ENCODE results near the gene CASP10. TPM values are rescaled to one million over a fixed set of nuclear protein-coding genes. Genes with fewer than 3 reads are reported as not detected.

Gene CASP10
- total and polyA plus RNA-seq, 9 of the 15 experiments (the other 6 are each of a cell fraction or from before 2014, with no cell fraction given) = 7.1 to 20.4 (median 10.8) TPM

- no peak for ATAC-seq
- TF ChIP-seq MTA2 (IDR thresholded peaks at IDR 0.05; ENCODE audit: low read depth) = no peak
- no peak for TF ChIP-seq ZNF592 (IDR thresholded peaks at IDR 0.05)
- TF ChIP-seq E2F4 (CRISPR knock-in tag; IDR thresholded peaks at IDR 0.05; ENCODE audit: low read depth) = no peak
- no peak for TF ChIP-seq STAT5A (IDR thresholded peaks at IDR 0.05; ENCODE audit: borderline replicate concordance, low read length)
- no peak for TF ChIP-seq ZNF12 (CRISPR knock-in tag; IDR thresholded peaks at IDR 0.05)
- no peak for TF ChIP-seq ZBTB49 (CRISPR knock-in tag; IDR thresholded peaks at IDR 0.05; ENCODE audit: borderline replicate concordance)
- TF ChIP-seq MIER1 (IDR thresholded peaks at IDR 0.05; ENCODE audit: low read depth) = no peak
- TF ChIP-seq CC2D1A (IDR thresholded peaks at IDR 0.05) = no peak
- no peak for TF ChIP-seq ATF4 (CRISPR knock-in tag; IDR thresholded peaks at IDR 0.05)
- no peak for TF ChIP-seq ZNF644 (tag; IDR thresholded peaks at IDR 0.05; ENCODE audit: low read depth)
- no peak for TF ChIP-seq POLR2H (tag; IDR thresholded peaks at IDR 0.05; ENCODE audit: low read depth)
- TF ChIP-seq ZNF140 (CRISPR knock-in tag; IDR thresholded peaks at IDR 0.05) = no peak
- no peak for TF ChIP-seq CBFB (CRISPR knock-in tag; IDR thresholded peaks at IDR 0.05)
- TF ChIP-seq THRA (IDR thresholded peaks at IDR 0.05) = no peak
Observed at GRCh38 chr2:201261471-201261870, 78.5 kb downstream of the CASP10 start.

More at GRCh38 chr2:201261471-201261870, 78.5 kb downstream of the CASP10 start:
- DNase-seq (ENCODE audit: extremely low read depth in 1 of 4, low spot score in 3 of 4) (no peak), FAIRE-seq (no peak)
- peak overlapping the region; percentile 67 for H3K4me2 ChIP-seq (ENCODE audit: insufficient read depth, low read length)
- no peak overlapping the region for H2AFZ ChIP-seq (ENCODE audit: low read depth, low read length)
- no peaks in the 10 kb centered on the region for H3K27me3 ChIP-seq (ENCODE audit: control insufficient read depth in 2 of 2, insufficient read depth in 2 of 2, low read length in 2 of 2)
- H3K9me3 ChIP-seq (replicated peaks; ENCODE audit: control insufficient read depth, insufficient read depth, low read depth, low read length) = no peaks in the 10 kb centered on the region
- peaks cover 17 to 26% of the 10 kb centered on the region in 2 experiments for H3K4me1 ChIP-seq (replicated peaks in 1 of 2; ENCODE audit: control insufficient read depth in 2 of 2, insufficient read depth in 2 of 2, low read length in 2 of 2)
- CTCF ChIA-PET (ENCODE audit: low intra/inter-chr PET ratio) = no interaction called here
- intact Hi-C loops (cut with micrococcal nuclease) = no loop called here
- peak overlapping the region in 1 of 2 experiments; percentile 87; a peak in 1 of 4 replicates for H3K9ac ChIP-seq (ENCODE audit: insufficient read depth in 1 of 2, low read depth in 2 of 2, low read length in 2 of 2)
- peak overlapping the region; percentile 30 for H3K4me3 ChIP-seq
- POLR2A ChIA-PET = no interaction called here
- H3K27ac ChIP-seq (ENCODE audit: extremely low read depth, low read depth, low read length) = no peak overlapping the region
- in situ Hi-C loops (cut with MboI) = no loop called here
- peaks cover 68% of the 10 kb centered on the region for H3K79me2 ChIP-seq (ENCODE audit: control insufficient read depth, insufficient read depth, low read length)
- WGBS (ENCODE audit: insufficient coverage, low coverage, missing lambda C conversion rate) = 44% methylated on average over 9 of the region's 9 CpGs
- no peaks in the 10 kb centered on the region for H4K20me1 ChIP-seq (replicated peaks; ENCODE audit: control insufficient read depth, insufficient read depth, low read length)
- H3K9me1 ChIP-seq (ENCODE audit: control insufficient read depth, insufficient read depth, low read length) = no peaks in the 10 kb centered on the region
- BruUV-seq (replicated peaks) = no TSS peak
- H3K36me3 ChIP-seq (ENCODE audit: control insufficient read depth, insufficient read depth, low read length) = no peaks in the 10 kb centered on the region

Measured in K562 (cell line).